HG02610 (cell line): ENCODE data around the gene LEMD1.
"Not testable (repeated sequence)": the region's sequence is repeated elsewhere in the genome, so short reads cannot be mapped to it uniquely, and the experiment has no call there.

Experiments
- ATAC-seq: cut with Tn5 transposase; IDR thresholded peaks from one replicate; pipeline ENCODE4 v1.9.1; 2021; ENCODE audit warnings: mild to moderate bottlenecking, moderate library complexity; ENCODE audit not compliant: unreplicated experiment

LEMD1 gene

GRCh38 chr1:205382561-205382960, 39.3 kb downstream of the LEMD1 start:
- no peak for ATAC-seq

DNA sequence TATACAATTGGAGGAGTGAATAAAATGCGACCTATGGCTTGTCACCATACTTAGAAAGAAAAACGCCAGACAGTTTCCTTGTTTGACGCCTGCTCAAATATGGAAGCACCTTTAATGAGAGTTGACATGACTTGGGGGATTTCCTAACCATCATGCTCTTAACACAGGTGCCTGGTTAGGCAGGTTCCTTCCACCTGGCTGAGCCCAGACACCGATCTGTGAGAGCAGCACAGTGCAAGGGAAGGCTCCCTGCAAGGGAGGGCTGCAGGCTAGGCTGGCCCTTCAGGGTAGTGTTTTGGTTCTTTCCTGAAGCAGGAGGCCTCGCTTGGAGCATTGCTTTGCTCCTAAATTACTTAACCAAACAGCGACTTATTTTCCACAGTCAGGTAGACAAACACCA, 40.6 kb downstream of the LEMD1 start:
- no peak for ATAC-seq

DNA sequence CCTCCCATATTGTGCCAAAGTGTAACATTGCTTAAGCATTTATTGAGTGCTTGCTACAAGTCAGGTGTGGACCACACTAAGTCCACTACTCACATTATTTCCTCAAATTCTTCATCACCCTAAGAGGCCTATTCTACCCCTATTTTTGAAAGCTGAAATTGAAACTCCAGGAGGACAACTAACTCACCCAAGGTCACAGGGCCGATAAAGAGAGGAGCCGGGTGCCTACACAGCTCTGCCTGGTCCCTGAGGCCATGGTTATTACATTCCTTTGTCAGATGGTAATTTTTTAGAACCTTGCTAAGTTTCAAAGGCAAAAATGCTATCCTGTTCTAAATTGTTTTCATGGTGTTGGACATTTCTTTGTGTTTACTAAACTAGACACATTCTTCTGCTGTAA, 41.0 kb downstream of the LEMD1 start:
- ATAC-seq, result no peak

DNA sequence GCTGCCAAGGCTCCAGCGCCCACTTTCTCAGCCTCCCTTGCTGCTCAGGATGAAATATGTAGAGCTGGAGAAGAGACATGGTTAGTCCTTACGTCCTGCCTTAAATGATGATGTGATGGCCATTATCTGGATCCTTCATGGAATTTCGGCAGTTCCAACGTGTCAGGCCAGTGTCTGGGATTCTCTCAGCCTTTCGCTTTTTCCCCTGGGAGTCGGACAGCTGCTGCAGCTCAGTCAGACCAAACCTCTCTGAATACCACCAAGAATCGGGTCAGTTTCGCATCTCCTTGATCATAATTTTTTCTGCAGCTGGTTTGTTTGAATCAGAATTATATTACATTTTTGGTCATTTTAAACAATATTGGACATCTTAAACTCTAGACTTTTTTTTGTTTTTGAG, 42.8 kb downstream of the LEMD1 start:
- ATAC-seq, result no peak

DNA sequence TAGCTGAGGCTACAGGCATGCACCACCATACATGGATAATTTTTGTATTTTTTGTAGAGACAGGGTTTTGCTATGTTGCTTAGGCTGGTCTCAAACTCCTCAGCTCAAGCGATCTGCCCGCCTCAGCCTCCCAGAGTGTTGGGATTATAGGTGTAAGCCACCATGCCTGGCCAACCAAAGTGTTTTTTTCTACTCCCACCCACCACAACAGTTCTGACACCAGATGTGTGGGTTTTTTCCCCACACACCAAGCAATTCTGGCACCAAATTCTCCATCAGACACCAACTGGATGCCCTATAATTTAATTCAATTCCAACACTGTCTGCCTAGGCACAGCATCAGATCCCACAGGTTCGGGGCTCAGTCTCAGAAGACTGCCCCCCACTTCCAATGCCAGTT, 44.5 kb downstream of the LEMD1 start:
- no peak for ATAC-seq

- ATAC-seq, result no peak
These were observed 45.1 kb downstream of the LEMD1 start for GRCh38 chr1:205376739-205377138.

DNA sequence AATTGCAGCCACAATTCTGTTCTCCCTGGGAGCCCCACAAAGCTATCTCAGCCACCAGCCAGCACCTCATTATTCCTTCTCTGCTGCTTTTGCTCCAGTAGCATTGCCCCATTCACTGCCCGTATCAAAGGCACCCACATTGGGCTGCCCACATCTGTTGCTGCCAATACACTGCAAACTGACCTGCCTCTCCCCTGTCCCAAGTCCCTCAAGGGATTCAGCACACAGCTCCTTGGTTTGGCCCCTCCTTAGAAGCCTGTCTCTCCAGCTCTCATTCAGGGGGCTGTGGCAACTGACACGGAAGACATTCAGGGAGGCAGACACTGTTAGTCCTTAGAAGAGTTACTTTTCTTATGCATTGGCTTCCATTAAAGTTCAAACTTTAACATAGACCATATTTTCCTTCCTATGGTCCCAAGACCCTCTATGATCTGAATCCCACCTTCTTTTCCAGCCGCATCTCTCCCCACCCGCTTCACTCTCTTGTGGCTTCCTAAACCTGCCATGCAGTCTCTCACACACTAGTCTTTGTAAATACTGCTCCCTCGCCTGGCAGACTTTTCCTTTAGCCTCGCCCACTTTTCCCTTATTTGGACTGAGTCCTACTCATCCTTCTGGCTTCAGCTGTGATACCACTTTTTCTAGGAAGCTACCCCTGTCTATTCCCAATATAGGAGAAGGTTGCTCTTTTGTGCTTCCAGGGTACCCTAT, 45.9 kb downstream of the LEMD1 start:
- no peak for ATAC-seq

- ATAC-seq, result no peak
These were observed 47.4 kb downstream of the LEMD1 start for GRCh38 chr1:205374210-205375078.

DNA sequence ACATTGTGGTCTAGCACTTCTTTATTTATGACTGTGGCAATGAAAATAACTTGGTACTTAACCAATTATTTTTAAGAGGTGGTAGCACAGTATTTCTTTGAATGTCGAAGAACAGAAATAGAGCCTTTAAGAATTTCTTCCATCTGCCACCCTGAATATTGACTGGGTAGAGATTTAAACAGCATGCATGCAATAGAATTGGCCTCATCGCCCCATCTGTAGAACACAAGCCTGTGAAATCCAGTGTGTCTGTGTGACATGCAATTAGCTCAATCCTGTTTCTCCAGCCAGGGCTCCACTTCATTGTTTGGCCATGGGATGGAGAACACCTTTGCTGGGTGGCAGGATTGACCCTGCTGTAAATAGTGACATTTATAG, 48.1 kb downstream of the LEMD1 start:
- no peak for ATAC-seq

DNA sequence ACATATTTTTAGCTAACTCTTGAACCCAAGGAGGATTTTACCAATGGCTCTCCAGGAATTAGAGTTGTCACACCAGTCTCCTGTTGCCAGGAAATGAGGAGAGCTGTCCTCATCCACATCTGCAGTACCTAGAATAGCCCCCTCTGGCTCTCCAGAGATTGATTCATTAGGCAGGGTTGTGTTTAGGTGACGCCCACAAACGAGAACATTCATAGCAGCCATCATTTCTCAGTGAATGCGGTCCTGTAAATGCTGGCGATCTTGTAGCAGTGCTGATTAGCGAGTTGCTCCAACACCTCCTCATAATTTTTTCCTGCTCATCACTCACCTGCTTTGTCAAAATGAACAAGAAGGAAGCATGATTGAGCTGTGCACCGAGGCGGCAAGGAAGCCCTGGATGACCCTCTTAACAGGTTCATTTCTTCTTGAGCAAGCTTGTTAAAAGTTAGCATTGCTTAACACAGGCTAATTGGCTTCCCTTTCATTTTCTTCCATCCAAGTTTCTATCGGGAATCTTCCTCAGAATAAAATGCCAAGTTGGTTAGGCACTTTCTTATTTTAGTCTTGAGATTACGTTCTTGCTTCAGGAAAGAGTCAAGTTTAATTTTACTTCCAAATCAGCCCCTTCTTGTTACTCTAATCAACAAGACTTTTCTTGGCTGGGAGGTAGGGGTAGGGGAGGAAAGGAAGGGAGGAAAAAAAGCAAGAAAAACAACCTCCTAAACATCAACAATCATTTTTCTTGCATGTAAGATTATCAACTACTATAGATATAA, 48.6 kb downstream of the LEMD1 start:
- ATAC-seq, result no peak

DNA sequence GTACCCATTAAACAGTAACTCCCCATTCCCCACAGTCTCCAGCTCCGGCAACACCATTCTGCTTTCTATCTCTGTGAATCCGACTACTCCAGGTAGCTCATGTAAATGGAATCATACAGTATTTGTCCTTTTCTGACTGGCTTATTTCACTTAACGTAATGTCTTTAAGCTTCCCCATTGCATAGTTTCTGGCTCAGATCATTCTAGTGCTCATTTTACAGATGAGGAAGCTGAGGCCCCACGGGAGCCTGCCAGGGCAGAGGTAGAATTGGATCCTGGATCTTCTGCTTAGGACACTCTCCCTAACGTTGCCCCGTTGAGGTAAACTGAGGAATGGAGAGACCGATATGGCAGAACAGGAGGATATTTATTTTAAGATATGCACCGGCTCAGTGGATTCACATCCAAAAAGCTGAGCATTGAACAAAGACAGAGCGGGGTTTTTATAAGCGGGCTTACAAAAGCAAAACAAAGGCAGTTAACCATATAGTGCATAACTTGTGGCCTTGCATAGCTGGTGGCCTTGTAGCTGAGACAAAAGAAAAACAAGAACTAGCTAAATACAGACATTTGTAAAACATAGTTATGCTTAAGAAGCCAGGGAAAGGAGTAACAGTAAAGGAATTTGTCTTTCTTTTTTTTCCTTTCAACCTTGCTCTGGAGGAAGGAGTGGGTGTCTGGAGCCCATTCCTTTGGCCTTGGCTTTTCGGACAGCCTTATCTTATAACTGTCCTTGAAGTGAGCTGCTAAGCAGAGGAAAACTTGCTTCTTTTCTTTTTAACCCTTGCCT, 49.8 kb downstream of the LEMD1 start:
- no peak for ATAC-seq

DNA sequence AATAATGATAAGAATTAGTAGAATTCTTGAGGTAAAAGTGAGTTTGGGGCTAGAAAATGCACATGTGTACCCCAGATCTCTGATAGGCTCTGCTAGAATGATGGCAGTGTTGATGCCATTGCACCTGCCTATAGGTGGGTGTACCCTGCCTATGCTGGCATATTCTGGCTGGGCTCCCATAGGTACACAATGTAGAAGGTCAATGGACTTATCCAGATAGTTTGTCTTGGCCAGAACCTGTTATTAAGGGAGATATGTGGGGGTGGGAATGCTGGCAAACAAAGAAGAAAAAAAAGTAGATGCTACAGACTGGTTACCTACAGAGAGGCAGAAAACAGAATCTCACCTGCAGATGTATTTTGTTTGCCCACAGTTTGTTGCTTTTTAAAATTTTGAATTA, 51.1 kb downstream of the LEMD1 start:
- no peak for ATAC-seq

- ATAC-seq, result no peak
These were observed 52.1 kb downstream of the LEMD1 start for GRCh38 chr1:205369701-205370123.

GRCh38 chr1:205368478-205368877, 53.4 kb downstream of the LEMD1 start:
- no peak for ATAC-seq

- ATAC-seq, result no peak
These were observed 55.9 kb downstream of the LEMD1 start for GRCh38 chr1:205365945-205366463.

GRCh38 chr1:205365086-205365485, 56.8 kb downstream of the LEMD1 start:
- ATAC-seq, result not testable (repeated sequence)

- no peak for ATAC-seq
These were observed 61.0 kb downstream of the LEMD1 start for GRCh38 chr1:205360891-205361290.

DNA sequence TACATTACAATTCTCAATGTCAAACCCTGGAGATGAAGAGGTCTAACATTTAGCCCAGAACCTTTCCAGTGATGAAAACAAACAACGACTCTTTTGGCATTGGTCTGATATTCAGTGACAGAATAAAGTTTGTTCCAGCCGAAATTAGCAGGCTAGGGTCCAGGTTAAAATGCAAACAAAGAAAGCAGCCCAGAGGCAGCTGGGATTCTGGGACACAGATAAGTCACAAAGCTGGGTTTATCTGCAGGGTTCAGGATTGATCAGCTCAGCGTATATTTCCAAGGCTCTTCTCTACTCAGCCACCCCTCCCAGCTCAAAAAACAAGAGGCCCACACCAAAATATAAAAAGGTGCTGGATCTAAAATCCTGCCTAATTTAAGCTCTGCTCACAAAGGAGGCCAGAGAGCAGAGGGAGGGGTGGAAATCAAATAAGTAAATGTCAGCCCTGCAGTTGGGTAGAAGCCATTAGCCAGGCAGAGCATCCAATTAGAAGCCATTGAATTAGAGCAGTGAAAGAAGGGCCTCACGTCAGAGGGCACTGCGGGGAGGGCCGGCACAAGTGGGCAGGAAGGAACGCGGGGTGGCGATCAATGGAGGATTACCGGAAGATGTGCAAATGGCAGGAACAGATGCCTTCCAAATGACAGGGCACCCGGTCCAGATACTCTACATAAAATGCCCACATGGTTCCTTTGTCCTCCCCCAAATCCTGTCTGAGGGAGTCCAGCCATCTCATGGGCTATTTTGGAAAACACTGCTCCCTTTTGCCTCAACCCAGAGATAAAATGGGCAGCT, 61.9 kb downstream of the LEMD1 start:
- ATAC-seq, result no peak

GRCh38 chr1:205358579-205358978, 63.3 kb downstream of the LEMD1 start:
- no peak for ATAC-seq

GRCh38 chr1:205357567-205357966, 64.3 kb downstream of the LEMD1 start:
- no peak for ATAC-seq
